K562 (cell line): ENCODE measurements around the gene NDUFB10.

ENCODE experiments used
- POLR2A ChIP-seq: fragments of 450-650 bp; conservative IDR thresholded peaks from 2 replicates; pipeline ENCODE4 v1.6.1; 2016
- TF ChIP-seq, protein P1 (sequence below): fragments of 250-450 bp; sonication (Bioruptor Pico); IDR thresholded peaks from 2 replicates; pipeline ENCODE4 v1.6.1; 2021; ENCODE audit warnings: mild to moderate bottlenecking
- TF ChIP-seq, protein P2 (sequence below): sonication (generic); formaldehyde crosslinking; IDR thresholded peaks from 2 replicates; pipeline ENCODE4 v1.5.0; 2020; ENCODE audit warnings: missing genetic modification reagents

DNA sequence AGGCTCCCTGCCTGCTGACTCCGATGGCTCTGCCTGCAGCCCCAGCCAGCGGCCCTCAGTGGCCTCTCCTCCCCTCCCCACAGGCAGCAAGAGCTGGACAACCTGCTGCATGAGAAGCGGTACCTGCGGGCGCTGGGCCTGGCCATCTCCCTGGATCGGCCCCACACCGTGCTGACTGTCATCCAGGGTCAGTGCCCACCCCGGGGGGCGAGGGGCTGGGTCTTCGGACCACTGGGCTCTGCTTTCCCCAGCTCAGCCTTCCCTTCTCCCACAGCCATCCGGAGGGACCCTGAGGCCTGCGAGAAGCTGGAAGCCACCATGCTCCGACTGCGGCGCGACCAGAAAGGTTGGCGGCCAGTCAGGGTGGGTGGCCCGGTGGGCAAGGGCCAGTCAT is 18.5 kb downstream of the NDUFB10 start:
- TF ChIP-seq, protein P1, sequence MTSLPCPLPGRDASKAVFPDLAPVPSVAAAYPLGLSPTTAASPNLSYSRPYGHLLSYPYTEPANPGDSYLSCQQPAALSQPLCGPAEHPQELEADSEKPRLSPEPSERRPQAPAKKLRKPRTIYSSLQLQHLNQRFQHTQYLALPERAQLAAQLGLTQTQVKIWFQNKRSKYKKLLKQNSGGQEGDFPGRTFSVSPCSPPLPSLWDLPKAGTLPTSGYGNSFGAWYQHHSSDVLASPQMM: no peak
- TF ChIP-seq, protein P2, sequence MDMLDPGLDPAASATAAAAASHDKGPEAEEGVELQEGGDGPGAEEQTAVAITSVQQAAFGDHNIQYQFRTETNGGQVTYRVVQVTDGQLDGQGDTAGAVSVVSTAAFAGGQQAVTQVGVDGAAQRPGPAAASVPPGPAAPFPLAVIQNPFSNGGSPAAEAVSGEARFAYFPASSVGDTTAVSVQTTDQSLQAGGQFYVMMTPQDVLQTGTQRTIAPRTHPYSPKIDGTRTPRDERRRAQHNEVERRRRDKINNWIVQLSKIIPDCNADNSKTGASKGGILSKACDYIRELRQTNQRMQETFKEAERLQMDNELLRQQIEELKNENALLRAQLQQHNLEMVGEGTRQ (CRISPR knock-in tag): no peak
- TF ChIP-seq POLR2A: no peak
